ENCODE results near the gene SF3B6. TPM values are rescaled to one million over a fixed set of nuclear protein-coding genes. Genes with fewer than 3 reads are reported as not detected.

Gene SF3B6
- total RNA-seq, 1 donor from 2014 or later, result 105 TPM

GRCh38 chr2:24049485-24050021, 26.6 kb downstream of the SF3B6 start, which contains the start of gene FKBP1B:
Gene FKBP1B, plus strand, starts transcription at chr2:24049741. Its CDS starts 109 bp downstream, at chr2:24049850.
- Mint-ChIP-seq H3K27me3 (ENCODE audit: low read depth, unreplicated experiment) (no peaks in the 10 kb centered on the region), H3K9me3 (ENCODE audit: unreplicated experiment) (no peaks in the 10 kb centered on the region), H3K36me3 (ENCODE audit: low read depth, unreplicated experiment) (peaks cover 4% of the 10 kb centered on the region), H3K4me1 (ENCODE audit: low read depth, unreplicated experiment) (peaks cover 9% of the 10 kb centered on the region), H3K27ac (ENCODE audit: unreplicated experiment) (peak within 1 kb of the TSS; percentile 66), H3K4me3 (ENCODE audit: unreplicated experiment) (peak within 1 kb of the TSS; percentile 85)
- TF ChIP-seq CTCF (IDR thresholded peaks at IDR 0.05; ENCODE audit: insufficient read depth, low read depth, low read length) (no peak), EZH2 (IDR thresholded peaks at IDR 0.05; ENCODE audit: insufficient read depth, low read length) (no peak)
- Histone ChIP-seq H3K9me3 (ENCODE audit: insufficient read depth, low read depth, low read length) (no peaks in the 10 kb centered on the region), H4K20me1 (ENCODE audit: insufficient read depth, low read length) (no peaks in the 10 kb centered on the region), H3K9ac (ENCODE audit: low read length) (peak within 1 kb of the TSS; percentile 69), H3K4me3 (ENCODE audit: insufficient read depth, low read depth, low read length) (peak within 1 kb of the TSS; percentile 62), H3K27me3 (ENCODE audit: insufficient read depth, low read length) (no peaks in the 10 kb centered on the region), H3K79me2 (ENCODE audit: insufficient read depth, low read length) (peaks cover 25% of the 10 kb centered on the region), H3K4me2 (ENCODE audit: low read length) (peak within 1 kb of the TSS; percentile 90), H3K36me3 (ENCODE audit: insufficient read depth, low read length) (no peaks in the 10 kb centered on the region), H3K27ac (ENCODE audit: low read depth, low read length) (no peak within 1 kb of the TSS), H2AFZ (ENCODE audit: low read depth, low read length) (peak within 1 kb of the TSS; percentile 84), H3K4me1 (ENCODE audit: insufficient read depth, low read length) (peaks cover 13% of the 10 kb centered on the region)
- DNase-seq (ENCODE audit: low read depth), result peak; percentile 40
- no peak for FAIRE-seq

- no peaks in the 10 kb centered on the region for H3K9me3 Mint-ChIP-seq (ENCODE audit: unreplicated experiment)
- Histone ChIP-seq H3K27me3 (ENCODE audit: insufficient read depth, low read length) (no peaks in the 10 kb centered on the region), H3K9me3 (ENCODE audit: insufficient read depth, low read depth, low read length) (no peaks in the 10 kb centered on the region), H2AFZ (ENCODE audit: low read depth, low read length) (peak overlapping the region; percentile 84), H3K4me1 (ENCODE audit: insufficient read depth, low read length) (peaks cover 13% of the 10 kb centered on the region), H3K4me2 (ENCODE audit: low read length) (peak overlapping the region; percentile 90), H3K36me3 (ENCODE audit: insufficient read depth, low read length) (no peaks in the 10 kb centered on the region), H3K9ac (ENCODE audit: low read length) (peak overlapping the region; percentile 69), H3K27ac (ENCODE audit: low read depth, low read length) (no peak overlapping the region), H4K20me1 (ENCODE audit: insufficient read depth, low read length) (no peaks in the 10 kb centered on the region), H3K4me3 (ENCODE audit: insufficient read depth, low read depth, low read length) (peak overlapping the region; percentile 62), H3K79me2 (ENCODE audit: insufficient read depth, low read length) (peaks cover 29% of the 10 kb centered on the region)
- no peaks in the 10 kb centered on the region for H3K36me3 Mint-ChIP-seq (ENCODE audit: low read depth, unreplicated experiment)
- H3K4me3 Mint-ChIP-seq (ENCODE audit: unreplicated experiment), result peak overlapping the region; percentile 85
- H3K4me1 Mint-ChIP-seq (ENCODE audit: low read depth, unreplicated experiment), result peaks cover 9% of the 10 kb centered on the region
- FAIRE-seq (no peak), DNase-seq (ENCODE audit: low read depth) (no peak)
- H3K27me3 Mint-ChIP-seq (ENCODE audit: low read depth, unreplicated experiment), result no peaks in the 10 kb centered on the region
- no peak for TF ChIP-seq CTCF (IDR thresholded peaks at IDR 0.05; ENCODE audit: insufficient read depth, low read depth, low read length)
- TF ChIP-seq EZH2 (IDR thresholded peaks at IDR 0.05; ENCODE audit: insufficient read depth, low read length), result no peak
- H3K27ac Mint-ChIP-seq (ENCODE audit: unreplicated experiment), result peak overlapping the region; percentile 66
Observed at GRCh38 chr2:24048769-24049484, 27.2 kb downstream of the SF3B6 start.

GRCh38 chr2:24047703-24048033, 28.5 kb downstream of the SF3B6 start:
- peak overlapping the region; percentile 68 for H2AFZ ChIP-seq (ENCODE audit: low read depth, low read length)
- no peaks in the 10 kb centered on the region for H3K27me3 ChIP-seq (ENCODE audit: insufficient read depth, low read length)
- Mint-ChIP-seq H3K27ac (ENCODE audit: unreplicated experiment) (peak overlapping the region; percentile 94), H3K4me3 (ENCODE audit: unreplicated experiment) (peak overlapping the region; percentile 100), H3K27me3 (ENCODE audit: low read depth, unreplicated experiment) (no peaks in the 10 kb centered on the region), H3K4me1 (ENCODE audit: low read depth, unreplicated experiment) (peaks cover 9% of the 10 kb centered on the region), H3K36me3 (ENCODE audit: low read depth, unreplicated experiment) (no peaks in the 10 kb centered on the region), H3K9me3 (ENCODE audit: unreplicated experiment) (no peaks in the 10 kb centered on the region)
- no peak overlapping the region for H3K9ac ChIP-seq (ENCODE audit: low read length)
- H3K79me2 ChIP-seq (ENCODE audit: insufficient read depth, low read length), result peaks cover 37% of the 10 kb centered on the region
- no peak overlapping the region for H3K4me3 ChIP-seq (ENCODE audit: insufficient read depth, low read depth, low read length)
- H3K36me3 ChIP-seq (ENCODE audit: insufficient read depth, low read length), result no peaks in the 10 kb centered on the region
- DNase-seq (ENCODE audit: low read depth), result no peak
- TF ChIP-seq EZH2 (IDR thresholded peaks at IDR 0.05; ENCODE audit: insufficient read depth, low read length), result no peak
- no peak for TF ChIP-seq CTCF (IDR thresholded peaks at IDR 0.05; ENCODE audit: insufficient read depth, low read depth, low read length)
- no peaks in the 10 kb centered on the region for H3K9me3 ChIP-seq (ENCODE audit: insufficient read depth, low read depth, low read length)
- H3K27ac ChIP-seq (ENCODE audit: low read depth, low read length), result no peak overlapping the region
- no peak for FAIRE-seq
- H3K4me2 ChIP-seq (ENCODE audit: low read length), result peak overlapping the region; percentile 92
- peaks cover 13% of the 10 kb centered on the region for H3K4me1 ChIP-seq (ENCODE audit: insufficient read depth, low read length)
- H4K20me1 ChIP-seq (ENCODE audit: insufficient read depth, low read length), result no peaks in the 10 kb centered on the region

Measured in astrocyte (in vitro differentiated cells and primary cell).